Vagina (tissue), 2 donors: ENCODE results near the gene COPB2.

Experiments used
- CTCF ChIP-seq, 3 experiments: fragments of 450-650 bp in 2 of 3; fragments of 200-600 bp in 1 of 3; sonication (generic) in 1 of 3; IDR thresholded peaks; one replicate each; pipeline ENCODE4 v1.5.1; 2017 to 2019; ENCODE audit warnings: antibody characterized with exemption in 3 of 3, mild to moderate bottlenecking in 2 of 3, moderate library complexity in 2 of 3
- POLR2A ChIP-seq, 2 donors: fragments of 450-650 bp; IDR thresholded peaks; one replicate each; pipeline ENCODE4 v1.6.1; 2017; ENCODE audit warnings: antibody characterized with exemption in 2 of 2, mild to moderate bottlenecking in 2 of 2, moderate library complexity in 2 of 2
- POLR2AphosphoS5 ChIP-seq, 2 donors: sonication (generic); formaldehyde crosslinking; IDR thresholded peaks; one replicate each; pipeline ENCODE4 v1.9.0; 2017; ENCODE audit warnings: antibody characterized with exemption in 2 of 2, mild to moderate bottlenecking in 2 of 2, low read depth in 1 of 2; ENCODE audit not compliant: insufficient read depth in 1 of 2

DNA sequence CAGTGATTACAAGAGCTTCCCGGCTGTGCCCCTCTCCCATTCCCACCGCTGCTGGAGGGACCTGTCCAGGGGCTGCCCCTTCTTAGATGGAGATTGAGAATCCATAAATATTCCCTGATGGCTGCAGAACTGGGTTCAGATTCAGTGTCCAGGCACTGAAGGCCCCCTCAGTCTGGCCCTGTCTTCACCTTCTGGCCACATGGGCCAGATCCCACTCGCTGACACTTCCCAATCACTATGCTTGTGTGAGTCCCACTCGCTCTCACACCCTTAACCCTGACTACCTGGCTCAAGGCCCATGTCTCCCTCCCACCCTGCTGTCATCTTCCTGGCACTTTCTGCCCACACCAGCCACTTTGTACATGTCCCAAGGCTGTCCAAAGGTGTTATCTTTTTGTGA is 61.1 kb downstream of the COPB2 start:
- TF ChIP-seq POLR2AphosphoS5 (IDR thresholded peaks at IDR 0.05; ENCODE audit: insufficient read depth in 1 of 2, low read depth in 1 of 2) (no peak), CTCF (IDR thresholded peaks at IDR 0.05) (no peak), POLR2A (IDR thresholded peaks at IDR 0.05) (no peak)
